CD4-positive, alpha-beta T cell treated with Interleukin-15 for 4 hours (primary cell): Measurements from ENCODE around the gene ARHGEF4.

ENCODE experiments used
- DNase-seq: peaks from one replicate; pipeline ENCODE4 v3.0.0-alpha.2; 2020; ENCODE audit warnings: low spot score

Gene ARHGEF4

DNA sequence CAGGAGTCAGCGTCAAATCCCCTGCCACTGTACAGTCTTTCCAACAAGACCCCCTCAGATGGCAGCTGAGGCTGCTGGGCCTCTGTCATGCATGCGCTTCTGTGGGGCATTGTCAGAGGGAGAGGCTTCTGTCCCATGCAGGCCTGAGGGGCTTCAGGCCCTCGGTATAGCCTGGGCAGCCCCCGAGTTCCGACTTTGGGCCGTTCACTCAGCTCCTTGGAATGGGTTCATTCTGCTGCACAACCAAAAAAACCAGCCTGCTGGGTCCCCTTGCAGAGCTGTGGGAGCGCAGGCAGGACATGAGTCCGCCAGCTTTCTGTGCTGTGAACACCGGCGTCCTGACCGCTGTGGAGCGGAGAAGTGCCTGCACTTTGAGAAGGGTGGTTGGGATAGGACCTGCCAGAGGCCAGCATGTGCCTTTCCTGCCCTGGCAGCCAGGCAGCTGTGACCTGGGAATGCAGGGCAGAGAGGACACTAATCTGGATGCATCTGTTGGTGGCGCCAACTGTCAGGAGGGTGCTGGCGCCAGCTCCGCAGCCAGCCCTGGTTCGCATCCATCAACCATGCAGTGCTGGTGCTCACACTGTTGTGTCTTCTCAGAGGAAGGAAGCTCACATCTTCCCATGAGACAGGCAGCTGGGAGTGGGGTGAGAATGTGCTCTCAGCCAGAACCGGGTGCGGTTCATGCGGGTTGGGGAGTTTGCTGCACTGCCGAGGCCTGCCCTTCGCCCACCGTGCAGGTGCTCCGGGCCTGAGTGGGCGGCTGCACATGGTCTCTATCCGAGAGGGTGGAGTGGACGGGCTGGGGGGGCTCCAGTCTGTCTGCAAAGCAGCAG is 14.3 kb downstream of the ARHGEF4 start:
- no peak for DNase-seq

DNA sequence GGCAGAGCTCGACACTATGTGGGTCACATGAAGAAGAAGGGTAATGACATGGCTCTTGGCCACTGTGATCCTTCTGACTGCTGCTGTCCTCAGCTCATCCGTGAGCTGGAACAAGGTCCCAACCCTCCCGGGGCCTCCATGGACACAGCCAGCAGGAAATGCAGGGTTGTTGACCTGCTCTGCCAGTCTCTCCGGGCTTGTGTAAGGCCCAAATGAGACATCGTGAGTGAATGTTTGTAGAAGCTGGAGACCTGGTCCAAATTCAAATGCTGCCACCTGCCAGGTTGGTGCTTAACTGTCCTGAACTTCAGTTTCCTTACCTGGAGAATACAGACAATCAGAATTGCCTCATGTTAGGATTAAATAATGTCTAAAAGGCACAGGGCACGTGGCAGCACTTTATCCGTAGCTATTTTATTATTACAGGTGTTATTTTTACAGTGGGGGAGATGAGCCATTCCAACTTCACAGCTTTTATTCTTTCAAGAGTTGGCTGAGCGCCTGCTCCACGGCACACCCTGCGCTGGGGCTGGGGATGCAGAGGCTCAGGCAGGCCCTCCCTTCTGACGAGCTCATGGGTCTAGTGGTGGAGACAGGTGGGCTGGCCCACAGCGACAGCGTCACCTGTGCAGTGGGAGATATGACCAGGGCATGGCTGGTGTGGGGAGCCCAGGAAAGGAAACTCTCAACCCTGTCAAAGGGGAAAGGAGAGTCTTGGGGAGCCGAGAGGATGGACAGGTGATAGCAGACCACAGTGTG is 15.1 kb downstream of the ARHGEF4 start:
- no peak for DNase-seq

DNA sequence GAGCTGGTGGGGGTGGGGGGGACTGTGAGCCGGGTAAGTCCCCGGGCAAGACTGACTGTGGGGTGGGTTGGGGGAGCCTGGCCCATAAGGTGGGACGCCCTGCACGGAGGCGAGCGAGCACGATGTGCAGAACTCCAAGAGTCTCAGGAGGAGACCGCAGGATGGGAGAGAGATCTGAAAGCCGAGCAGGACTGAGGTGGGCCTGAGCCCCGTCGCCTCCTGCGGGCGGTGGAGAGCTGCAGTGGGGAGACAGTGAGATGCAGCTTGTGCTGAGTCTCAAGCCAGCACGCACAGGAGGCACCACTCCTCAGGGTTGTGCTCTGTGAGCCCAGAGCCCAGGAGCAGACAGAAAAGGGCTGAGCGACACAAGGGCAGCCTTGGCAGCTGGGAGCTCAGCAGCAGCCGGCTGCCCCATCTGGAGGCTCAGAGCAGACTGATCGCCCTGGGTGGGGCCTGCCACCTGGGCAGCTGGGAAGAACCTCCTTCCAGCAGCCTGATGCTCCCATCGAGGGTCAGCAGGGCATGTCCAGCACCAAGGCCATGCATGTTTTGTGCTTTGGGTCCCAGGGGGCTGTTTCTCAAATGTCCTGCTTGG is 15.9 kb downstream of the ARHGEF4 start:
- DNase-seq, result no peak

DNA sequence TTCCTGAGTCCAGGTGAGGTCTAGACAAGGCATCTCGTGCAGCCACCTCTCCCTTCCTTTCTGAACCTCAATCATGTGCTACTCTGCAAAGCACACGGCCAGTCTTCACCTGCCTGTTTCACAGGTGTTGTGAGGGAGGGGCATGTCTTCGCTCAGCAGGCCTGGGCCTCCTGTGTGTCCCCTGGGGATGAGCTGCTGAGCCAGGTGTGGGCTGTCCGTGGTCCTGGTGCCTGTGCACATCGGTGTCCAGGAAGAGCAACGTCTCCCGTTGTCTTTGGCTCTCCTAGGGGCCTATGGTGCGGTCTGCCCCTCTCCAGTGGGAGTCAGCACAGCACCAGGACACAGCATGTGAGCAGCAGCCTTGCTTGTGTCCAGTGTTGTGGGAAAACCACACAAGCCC is 16.7 kb downstream of the ARHGEF4 start:
- no peak for DNase-seq

DNA sequence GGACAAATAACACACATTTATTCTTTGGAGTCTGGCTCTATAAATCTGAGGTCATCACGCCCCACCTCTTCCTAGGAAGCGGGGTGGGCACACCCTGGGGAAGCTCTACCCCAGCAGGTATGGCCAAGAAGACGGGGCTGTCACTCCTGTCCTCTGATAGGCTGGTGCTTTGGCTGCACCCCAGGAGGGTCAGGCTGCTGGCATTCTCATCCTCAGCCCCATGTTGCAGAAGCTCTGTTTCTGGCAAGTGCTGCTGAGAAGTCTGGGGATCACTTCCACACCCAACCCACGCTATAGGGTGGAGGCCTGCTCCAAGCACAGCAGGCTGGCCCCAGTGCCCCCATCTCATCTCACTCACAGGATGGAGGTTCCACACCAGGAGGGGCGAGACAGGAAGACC is 17.6 kb downstream of the ARHGEF4 start:
- DNase-seq, result no peak

DNA sequence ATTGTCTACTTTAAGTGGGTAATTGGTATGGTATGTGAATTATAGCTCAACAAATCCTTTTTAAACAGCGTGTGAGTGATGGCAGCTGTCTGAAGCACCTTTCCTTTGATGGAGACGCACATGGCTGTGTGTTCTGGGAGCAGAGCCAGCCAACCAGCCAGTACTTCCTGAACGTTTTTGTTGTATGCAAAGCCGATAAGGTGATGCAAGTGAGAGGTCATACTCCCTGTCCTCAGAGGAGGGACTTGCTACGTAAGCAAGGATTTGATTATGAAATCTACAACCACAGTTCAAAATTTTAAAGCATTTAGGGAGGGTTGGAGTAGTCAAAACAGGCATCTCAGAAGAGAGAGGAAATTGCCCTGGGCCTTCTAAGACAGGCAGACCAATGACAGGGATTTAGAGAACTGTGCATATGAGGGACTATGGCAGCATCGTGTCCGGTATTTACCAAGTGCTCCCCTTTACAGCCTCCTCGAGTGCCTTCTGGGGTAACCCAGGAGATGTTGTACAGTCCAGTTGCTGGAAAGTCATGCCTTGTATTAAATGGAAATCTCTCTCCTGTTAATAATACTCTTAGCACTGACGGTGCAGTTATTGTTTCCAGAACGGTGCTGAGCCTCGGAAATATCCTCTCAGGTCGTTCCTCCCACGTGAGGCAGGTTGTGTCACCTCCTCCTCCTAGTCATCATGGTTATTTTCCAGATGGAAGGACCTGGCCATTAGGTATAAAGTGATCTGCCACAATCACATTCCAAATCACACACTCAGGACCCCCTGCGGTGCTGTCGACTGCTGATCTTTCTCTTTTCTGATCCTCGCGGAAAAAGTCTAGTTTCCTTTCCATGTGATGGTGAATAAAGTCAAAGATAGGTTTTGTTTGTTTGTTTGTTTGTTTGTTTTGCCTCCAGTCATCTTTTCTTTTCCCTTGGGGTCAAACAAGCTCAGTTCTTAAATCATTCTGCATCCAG is 28.4 kb downstream of the ARHGEF4 start:
- DNase-seq, result no peak

DNA sequence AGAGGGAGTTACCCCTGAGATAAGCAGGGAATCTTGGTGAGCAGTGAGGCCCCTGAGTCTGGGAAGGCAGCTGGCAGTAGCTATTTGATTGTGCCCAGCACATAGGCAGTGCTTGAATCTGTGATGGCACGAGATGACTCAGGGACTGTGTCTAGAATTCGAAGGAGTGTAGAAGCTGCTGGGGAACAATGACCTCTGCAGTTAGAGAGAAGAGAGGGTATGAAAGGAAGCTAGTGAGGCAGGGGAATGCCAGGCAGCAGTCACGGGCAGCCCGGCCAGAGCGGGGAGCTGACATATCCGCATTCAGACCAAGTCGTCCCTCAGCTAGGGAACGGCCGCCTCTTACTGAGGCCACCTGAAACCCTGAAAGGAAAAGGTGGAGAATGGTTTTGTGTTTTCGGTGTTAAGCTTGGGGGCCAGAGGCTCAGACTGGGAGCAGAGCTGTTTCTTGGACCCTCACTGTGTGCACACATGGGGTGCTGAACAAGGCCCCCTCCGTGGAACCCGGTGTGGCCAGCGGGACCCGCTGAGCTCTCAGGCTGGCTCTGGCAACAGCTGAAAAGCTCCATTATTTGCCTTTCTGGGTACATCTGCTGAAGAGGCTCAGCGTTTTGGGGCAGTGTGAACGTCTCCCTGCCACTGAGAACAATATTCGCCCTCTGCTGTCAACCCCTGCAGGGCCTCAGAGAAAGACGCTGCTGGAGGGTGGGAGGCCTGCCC is 32.9 kb downstream of the ARHGEF4 start:
- DNase-seq, result no peak

DNA sequence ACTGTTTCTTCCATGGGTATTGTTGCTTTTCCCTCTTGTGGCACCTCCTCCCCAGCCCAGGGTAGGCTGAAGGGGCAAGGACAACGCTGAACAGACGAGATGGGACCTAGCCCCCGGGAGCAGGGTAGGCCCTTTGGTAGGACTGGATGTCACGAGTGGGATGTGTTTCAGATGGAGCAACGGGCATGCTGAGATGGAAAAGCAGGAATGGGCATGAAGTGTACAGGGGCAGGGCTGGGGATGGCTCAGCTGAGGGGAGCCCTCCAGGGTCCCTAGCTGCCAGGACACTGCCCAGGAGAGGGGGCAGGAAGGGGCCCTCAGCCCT is 33.4 kb downstream of the ARHGEF4 start:
- DNase-seq, result no peak

DNA sequence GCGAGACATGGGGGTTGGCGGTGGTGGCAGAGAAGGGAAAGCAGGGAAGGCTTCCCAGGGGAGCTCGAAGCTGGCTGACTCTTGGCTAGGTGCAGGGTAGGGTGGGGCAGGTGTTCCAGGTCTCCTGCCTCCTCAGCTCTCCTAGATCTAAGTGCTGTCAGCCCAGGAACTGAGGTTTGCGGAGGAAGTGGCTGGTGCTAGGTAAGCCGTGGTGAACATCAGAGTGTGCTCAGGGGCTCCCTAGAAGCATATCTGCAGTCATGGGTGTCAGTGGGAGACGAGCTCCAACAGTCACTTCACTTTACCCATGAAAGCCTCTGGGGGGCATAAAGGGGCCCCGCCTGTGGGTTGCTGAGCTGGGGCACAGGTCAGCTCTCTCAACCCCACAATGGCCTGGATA is 34.1 kb downstream of the ARHGEF4 start:
- no peak for DNase-seq

DNA sequence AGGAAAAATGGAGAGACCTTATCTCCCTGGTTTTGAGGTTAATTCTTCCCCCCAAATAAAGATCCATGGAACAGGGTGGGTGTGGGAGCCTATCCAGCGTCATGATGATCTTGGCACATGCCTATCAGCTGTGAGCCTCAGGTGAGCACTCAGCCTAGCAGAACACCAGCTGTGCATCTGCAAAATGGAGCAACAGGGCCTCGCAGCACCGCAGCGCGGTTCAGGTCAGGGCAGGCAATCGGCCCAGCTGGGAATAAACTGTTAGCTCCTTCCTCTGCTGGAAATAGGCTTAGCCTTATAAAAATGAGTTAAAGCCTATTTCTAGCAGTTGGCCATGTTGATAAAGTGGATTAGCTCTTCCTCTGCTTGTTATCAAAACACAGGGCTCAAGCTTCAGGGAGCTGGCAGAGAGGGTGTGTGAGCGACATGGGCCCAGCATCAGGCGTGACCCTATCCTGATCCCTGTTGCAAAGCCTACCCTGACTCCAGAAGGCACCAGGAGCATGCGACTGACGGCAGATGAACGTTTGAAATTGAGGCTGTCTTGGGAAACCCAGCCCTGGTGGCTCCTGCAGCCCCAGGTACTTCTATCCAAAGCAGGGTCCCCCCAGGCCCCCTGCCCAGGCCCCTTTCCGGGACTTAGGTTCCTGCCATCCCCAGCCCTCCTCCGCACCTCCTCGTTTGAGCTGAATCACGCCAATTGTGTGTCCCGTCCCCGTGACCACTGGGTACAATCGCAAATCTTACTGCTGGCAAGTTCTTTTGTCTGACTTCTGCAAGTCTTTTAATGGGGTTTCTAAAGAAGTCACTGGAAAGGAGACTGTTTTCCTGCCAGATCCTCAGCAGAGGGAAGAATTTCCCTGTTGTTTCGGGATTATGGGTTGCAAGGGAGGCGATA is 35.4 kb downstream of the ARHGEF4 start:
- no peak for DNase-seq

DNA sequence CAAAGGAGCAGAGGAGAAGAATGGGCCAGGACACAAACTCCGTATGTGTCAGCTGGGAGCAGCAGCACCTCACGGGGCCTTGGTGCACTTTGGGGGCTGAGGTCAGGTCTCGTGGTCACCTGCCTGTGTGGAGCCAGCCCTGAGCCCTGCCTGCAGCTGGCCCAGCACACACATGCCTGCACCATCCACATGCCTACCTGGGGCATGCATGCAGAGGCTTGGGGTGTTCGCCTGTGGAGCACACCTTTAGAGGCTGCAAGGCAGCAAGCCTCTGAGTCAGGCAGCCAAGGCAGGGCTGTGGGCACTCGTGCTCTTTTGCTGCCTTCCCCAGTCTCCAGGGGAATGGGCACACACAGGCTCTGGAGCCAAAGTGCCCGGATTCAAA is 36.0 kb downstream of the ARHGEF4 start:
- no peak for DNase-seq

DNA sequence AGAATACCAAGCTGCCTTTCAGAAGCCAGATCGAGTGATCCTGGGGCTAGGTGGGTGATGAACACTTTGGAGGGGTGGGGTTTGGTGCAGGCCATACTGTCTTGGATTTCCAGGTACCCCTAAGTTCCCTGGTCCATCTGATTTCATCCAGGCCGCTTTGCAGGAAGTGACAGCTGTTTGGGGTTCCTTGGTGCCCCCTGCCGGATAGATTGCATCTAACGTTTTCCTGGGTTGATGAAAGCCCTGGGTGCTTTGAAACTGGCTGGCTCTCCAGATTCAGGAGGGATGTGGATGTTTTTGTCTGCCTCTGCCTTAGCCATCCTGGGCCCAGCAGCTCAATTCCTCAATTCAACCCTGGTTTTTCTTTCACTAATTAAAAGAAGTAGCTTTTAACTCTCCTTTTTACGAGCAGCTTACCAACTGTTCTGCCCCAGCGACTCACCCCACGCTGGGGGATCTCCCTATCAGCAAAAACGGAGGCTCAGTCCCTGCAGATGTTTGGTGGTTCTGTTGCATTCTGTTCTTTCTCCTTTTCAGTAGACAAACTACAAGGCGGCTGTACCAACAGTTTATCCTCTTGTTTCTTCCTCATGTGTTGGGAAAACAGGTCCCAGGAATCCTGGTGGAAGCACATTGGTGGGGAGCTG is 37.1 kb downstream of the ARHGEF4 start:
- DNase-seq, result peak; percentile 71

DNA sequence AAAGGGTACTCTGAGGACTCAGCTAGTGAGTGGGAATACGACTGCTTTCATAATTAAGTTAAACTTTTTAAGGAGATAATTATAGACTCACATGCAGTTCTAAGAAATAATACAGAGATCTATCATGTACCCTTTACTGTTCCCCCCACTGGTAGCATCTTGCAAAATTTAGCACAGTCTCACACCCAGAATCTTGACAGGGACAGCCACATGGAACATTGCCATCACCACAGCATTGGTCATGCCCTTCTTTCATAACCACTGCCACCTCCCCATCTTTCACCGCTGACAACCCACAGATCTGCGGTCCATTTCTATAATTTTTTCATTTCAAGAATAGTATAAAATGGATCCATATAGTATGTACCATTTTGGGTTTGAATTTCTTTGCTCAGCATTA is 37.8 kb downstream of the ARHGEF4 start:
- DNase-seq, result no peak

DNA sequence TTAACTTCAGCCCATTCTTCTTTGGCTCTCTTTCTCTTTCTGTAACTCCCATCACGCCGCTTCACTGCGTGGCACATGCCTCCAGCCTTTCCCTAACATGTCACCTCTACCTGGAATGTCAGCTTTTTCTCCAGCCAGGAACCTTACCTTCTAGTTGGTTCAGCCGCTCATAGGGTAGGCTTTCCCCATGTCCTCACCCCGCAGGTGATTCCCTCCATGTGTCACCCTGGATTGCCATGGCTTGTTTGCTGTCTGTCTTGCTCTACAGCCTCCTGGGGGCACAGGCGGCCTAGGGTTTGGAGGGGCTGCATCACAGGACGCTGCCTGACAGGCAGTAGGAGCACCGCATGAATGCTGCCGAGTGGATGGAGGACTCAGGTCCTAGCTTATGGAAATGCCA is 39.2 kb downstream of the ARHGEF4 start:
- DNase-seq, result no peak

DNA sequence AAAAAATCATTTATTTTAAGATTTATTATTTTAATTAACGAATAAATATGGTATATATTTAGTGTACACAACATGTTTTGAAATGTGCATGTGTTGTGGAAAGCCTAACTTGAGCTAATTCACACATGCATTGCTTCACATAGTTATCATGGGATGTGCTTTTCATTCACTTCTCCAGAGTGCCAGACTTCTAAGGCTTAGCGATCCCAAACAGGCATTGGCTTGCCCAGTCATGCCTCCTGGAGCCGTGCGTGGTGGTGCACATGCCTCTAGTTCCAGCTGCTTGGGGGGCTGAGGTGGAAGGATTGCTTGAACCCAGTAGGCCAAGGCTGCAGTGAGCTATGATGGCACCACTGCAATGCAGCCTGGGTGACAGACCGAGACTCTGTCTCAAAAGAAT is 40.5 kb downstream of the ARHGEF4 start:
- DNase-seq, result no peak

DNA sequence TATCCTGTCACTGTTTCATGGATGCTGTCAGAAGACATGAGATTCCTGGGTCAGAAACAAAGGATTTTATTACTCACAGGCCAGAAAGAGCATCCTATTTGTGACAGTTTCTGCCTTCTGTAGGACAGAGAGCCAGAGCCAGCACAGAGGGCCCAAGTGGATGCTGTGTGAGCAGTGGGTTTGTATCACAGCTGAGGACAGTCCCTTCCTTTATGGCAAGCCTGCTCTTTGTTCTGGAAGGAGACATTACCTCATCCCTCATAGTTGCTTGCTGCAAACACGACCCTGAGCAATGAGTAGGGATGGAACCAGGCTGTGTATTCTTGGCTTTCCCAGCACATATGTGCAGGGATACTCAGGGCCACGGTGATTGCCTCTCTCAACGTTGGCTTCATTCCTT is 41.6 kb downstream of the ARHGEF4 start:
- no peak for DNase-seq

DNA sequence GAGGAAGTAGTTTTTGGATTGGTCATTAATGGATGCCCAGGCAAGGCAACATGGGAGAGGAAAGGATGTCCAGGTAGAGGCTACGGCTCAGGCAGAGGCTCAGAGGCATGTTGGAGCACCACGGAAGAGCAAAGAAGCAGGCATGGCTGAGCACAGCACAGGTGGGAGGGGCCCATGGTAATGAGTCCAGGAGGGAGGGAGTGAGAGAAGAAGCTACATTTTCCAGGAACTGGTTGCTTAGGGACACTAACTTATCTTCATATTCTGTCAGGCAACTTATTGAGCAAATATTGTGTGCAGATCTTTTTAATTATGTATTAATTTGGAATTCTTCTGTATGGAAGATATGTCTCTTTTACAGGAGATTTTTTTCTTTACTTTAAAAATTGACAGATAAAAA is 42.2 kb downstream of the ARHGEF4 start:
- DNase-seq, result no peak

DNA sequence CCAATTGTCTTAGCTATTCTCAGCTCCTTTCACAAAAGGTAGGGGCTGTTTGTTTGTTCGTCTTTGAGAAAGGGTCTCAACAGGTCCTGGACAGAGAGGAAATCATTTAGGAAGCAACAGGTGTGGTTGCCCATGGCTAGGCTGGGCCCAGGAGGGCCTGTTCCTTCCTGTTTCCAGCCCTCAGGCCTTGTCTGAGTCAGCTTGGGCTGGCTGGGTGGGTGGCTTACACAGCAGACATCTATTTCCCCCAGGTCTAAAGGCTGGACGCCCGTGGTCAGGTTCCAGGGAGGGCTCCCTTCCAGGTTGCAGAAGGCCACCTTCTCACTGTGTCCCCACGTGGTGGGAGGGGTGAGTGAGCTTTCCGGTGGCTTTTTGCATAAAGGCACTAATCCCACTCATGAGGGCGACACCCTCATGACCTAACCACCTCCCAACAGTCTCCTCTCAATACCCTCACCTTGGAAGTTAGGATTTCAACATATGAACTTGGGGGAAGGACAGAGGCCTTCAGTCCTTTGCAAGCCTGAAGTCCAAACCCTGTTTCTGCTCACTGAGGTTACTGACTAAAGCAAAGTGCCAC is 45.5 kb downstream of the ARHGEF4 start:
- DNase-seq, result no peak

DNA sequence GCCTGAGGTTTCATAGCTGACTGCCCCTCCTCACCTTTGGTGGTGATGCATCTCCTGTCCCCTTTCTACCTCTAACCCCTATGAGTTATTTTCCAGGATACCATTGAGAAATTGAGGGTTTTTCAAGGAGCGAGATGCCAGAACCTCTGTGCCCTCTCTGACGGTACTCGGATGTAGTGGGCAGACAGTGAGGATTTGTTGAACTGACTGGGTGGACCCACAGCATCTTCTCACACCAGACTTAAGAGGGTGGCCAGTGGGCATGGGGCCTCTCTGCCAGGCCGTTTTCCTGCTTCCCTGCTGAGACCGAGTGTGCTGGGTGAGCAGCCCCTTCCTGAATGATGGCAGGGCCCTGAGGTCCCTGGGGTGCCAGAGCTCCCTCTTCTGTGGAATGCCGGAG is 46.3 kb downstream of the ARHGEF4 start:
- no peak for DNase-seq

DNA sequence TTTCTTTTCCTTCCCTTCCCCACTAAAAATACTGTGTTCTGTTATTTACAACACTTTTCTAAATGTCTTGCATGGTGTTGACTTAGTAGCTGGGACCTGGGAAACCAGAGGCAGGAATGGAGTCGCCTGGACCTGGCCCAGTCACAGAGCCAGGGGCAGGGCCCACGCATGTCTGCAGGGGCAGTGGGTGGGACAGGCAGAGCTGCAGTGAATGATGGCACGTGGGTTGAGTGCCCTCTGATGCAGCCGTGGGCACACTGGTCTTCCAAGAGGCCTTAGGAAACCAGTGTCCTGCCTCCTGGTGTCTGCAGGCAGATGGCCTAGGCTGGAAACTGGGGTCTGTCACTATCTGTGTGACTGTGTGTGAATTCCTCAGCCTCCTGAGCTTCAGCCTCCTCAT is 46.8 kb downstream of the ARHGEF4 start:
- no peak for DNase-seq
